ENCODE measurements around the gene MEI1.

MEI1 gene

DNA sequence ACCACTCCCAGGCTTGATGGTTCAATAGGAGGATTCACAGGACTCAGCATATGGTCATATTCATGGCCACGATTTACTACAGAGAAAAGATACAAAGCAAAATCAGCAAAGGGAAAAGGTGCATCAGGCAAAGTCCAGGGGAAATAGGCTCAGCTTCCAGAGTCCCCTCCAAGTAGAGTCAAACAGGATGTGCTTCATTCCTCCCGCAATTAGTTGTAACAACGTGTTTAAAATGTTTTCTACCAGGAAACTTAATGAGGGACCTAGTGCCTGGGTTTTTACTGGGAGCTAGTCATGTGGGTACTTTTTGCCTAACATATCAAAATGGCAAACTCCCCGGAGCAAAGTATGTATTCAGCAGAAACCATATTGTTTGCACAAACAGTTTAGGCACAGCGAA is 118.7 kb downstream of the MEI1 start:
- no peak for DNase-seq (ENCODE audit: low read depth)
- no peak overlapping the region for H3K4me3 ChIP-seq (replicated peaks; ENCODE audit: low read depth, low read length)
- TF ChIP-seq, protein P1, sequence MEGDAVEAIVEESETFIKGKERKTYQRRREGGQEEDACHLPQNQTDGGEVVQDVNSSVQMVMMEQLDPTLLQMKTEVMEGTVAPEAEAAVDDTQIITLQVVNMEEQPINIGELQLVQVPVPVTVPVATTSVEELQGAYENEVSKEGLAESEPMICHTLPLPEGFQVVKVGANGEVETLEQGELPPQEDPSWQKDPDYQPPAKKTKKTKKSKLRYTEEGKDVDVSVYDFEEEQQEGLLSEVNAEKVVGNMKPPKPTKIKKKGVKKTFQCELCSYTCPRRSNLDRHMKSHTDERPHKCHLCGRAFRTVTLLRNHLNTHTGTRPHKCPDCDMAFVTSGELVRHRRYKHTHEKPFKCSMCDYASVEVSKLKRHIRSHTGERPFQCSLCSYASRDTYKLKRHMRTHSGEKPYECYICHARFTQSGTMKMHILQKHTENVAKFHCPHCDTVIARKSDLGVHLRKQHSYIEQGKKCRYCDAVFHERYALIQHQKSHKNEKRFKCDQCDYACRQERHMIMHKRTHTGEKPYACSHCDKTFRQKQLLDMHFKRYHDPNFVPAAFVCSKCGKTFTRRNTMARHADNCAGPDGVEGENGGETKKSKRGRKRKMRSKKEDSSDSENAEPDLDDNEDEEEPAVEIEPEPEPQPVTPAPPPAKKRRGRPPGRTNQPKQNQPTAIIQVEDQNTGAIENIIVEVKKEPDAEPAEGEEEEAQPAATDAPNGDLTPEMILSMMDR (IDR thresholded peaks at IDR 0.05; ENCODE audit: low read length, missing control alignments) = no peak

- TF ChIP-seq, protein P1 (IDR thresholded peaks at IDR 0.05; ENCODE audit: low read length, missing control alignments) = no peak
- H3K4me3 ChIP-seq (replicated peaks; ENCODE audit: low read depth, low read length) = no peak overlapping the region
- DNase-seq (ENCODE audit: low read depth) = no peak
Measured at GRCh38 chr22:41818596-41818995, 119.3 kb downstream of the MEI1 start.

DNA sequence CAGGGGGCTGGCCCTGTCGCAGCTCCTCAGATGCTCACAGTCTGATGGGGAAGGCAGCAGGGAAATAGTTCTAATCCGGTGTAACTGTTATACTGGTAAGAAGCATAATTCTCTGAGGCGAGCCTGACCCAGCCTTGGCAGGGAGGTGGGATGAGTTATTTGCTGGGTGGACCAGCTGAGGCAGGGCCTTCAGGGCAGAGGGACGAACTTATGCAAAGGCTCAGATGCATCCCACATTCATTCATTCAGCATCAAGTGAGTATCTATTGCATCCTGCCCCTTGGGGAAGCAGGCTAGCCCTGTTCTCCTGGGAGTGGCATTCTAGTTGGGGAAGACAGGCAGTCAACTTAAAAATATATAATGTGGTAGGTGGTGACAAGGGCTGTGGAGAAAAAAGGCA is 120.0 kb downstream of the MEI1 start:
- DNase-seq (ENCODE audit: low read depth) = no peak
- H3K4me3 ChIP-seq (replicated peaks; ENCODE audit: low read depth, low read length) = no peak overlapping the region
- TF ChIP-seq, protein P1 (IDR thresholded peaks at IDR 0.05; ENCODE audit: low read length, missing control alignments) = no peak

DNA sequence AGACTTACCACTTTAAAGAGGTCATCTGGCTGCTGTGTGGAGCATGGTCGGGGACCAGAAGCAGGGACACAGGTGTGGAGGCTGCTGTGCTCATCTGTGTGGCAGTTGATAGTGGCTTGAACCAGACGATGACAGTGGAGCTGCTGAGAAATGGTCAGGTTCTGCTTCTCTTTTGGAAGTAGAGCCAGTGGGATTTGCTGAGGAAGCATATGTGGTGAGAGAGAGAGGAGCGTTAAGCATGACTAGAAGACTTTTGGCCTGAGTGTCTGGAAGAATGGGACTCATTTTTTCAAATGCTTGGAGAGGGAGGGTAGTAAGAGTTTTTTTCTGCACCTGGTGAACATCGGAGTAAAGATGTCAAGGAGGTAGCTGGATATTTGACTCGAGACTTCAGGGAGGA is 121.1 kb downstream of the MEI1 start:
- no peak overlapping the region for H3K4me3 ChIP-seq (replicated peaks; ENCODE audit: low read depth, low read length)
- TF ChIP-seq, protein P1 (IDR thresholded peaks at IDR 0.05; ENCODE audit: low read length, missing control alignments) = no peak
- no peak for DNase-seq (ENCODE audit: low read depth)

DNA sequence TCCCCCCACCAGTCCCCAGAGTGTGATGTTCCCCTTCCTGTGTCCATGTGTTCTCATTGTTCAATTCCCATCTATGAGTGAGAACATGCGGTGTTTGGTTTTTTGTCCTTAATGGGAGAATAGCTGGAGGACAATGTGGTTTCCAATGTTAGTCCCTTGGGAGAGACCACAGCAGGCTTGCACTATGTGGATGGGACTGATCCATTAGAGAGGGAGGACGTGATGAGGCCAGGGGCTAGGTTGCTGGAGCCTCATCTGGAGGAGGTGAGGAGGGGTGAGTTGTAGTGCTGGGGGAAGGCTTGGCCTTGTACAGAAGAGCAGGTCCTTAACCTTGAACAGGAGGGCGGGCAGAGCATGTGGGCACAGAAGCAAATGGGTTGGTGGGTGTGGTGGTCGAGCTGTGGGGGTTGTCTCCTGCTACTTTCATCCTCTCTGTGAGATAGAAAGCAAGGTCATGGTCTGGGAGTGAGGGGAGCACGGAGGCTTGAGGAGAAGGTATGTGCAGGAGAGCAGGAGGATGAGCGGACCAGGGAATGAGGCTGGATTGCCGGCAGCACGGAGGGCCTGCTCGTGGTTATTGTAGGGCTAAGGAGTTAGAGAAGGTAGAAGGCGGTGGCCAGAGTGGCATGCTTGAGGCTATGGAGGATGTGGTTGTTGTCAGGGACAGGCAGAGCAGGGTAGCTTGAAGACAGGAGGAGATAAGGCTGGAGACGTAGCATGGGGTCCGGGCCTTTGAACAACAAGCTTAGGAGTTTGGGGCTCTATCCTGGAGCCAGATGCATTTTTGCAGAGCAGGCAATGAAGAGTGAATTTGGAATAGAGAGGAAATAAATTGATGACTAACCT is 122.4 kb downstream of the MEI1 start:
- TF ChIP-seq, protein P1 (IDR thresholded peaks at IDR 0.05; ENCODE audit: low read length, missing control alignments) = no peak
- no peak for DNase-seq (ENCODE audit: low read depth)
- H3K4me3 ChIP-seq (replicated peaks; ENCODE audit: low read depth, low read length) = no peak overlapping the region

DNA sequence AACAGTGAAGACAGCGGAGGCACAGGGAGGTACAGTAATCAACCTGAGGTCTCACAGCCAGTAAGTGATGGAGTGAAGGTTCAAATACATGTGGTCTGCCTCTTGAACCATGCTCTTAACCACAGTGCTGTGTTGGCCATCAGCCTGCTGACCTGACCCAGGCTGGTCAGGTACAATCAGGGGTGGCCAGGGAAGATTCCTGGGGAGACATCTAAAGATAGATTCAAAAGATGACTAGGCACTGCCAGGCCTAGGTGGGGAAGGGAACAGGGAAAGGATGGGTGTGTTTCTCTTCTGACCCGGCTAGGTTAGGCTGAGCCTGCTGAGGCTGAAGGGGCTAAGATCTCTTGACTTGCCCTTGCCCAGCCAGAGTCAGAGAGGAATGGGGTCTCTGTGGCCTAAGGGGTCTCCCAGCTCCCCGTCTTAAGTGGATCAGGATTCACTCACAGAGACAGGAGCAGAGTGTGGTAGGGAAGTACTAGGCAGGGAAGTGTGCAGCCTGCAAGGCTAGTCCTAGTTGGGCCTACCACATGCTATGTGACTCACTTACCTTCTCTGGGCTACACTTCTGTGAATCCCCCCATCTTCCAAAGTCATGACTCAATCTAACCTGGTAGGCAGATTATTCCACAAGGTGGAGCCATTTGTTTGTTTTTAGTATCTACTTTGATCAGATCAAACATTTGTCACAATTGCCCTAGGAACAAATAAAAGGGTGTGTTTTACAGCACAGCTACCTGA is 123.2 kb downstream of the MEI1 start:
- DNase-seq (ENCODE audit: low read depth) = peak; percentile 74
- TF ChIP-seq, protein P1 (IDR thresholded peaks at IDR 0.05; ENCODE audit: low read length, missing control alignments) = peak; percentile 57
- H3K4me3 ChIP-seq (replicated peaks; ENCODE audit: low read depth, low read length) = no peak overlapping the region

All from fibroblast of pulmonary artery (primary cell).